ENCODE data around the gene STARD7. TPM values are rescaled to one million over a fixed set of nuclear protein-coding genes. Genes with fewer than 3 reads are reported as not detected.

Gene STARD7
- polyA plus RNA-seq, 1 donor (not counting 4 experiments of a cell fraction or from before 2014, with no cell fraction given) = 73.4 TPM

DNA sequence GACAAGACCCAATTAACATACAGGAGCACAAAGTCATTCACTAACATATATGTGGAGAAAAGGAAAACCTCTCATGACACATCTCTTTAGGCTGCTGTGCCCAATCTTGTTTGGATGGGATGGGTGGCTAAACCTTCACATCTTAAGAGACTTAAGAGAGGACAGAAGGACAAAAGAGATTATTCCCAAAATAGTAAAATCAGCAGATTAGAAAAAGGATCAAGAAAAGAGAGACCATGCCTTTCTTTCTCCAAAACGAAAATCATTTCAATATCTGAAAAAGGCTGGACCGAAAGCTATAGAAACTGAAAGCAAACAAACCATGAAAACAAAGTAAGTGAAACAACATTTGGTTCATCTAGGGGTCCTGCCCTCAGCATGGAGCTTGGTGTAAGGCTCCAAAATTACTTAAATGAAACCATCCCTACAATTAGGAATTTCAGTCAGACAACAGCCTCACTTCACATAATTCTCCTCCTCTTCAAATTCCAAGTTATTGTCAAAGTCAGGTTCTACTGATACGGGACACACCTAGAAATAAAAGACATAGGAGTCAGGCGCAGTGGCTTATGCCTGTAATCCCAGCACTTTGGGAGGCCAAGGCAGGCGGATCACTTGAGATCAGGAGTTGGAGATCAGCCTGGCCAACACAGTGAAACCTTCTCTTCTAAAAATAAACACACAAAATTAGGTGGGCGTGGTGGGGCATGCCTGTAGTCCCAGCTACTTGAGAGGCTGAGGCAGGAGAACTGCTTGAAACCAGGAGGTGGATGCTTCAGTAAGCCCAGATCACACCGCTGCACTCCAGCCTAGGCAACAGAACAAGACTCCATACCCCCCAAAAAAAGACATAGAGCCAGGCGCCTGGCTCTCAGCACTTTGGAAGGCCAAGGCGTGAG, 5.2 kb downstream of the STARD7 start:
- Histone ChIP-seq H3K9me1 (ENCODE audit: control insufficient read depth, extremely low read depth, insufficient read depth, low read length) (peaks cover 2% of the 10 kb centered on the region), H3K9ac (ENCODE audit: control insufficient read depth, extremely low read depth, insufficient read depth, low read length) (no peak overlapping the region), H3K4me2 (ENCODE audit: control insufficient read depth, extremely low read depth, insufficient read depth, low read depth, low read length) (peak overlapping the region; percentile 85), H4K20me1 (ENCODE audit: control insufficient read depth, extremely low read depth, insufficient read depth, low read length) (peaks cover 5% of the 10 kb centered on the region), H2AFZ (ENCODE audit: control insufficient read depth, low read length) (no peak overlapping the region), H3K36me3 (ENCODE audit: control insufficient read depth in 2 of 2, extremely low read depth in 1 of 2, insufficient read depth in 2 of 2, low read length in 2 of 2) (no peaks in the 10 kb centered on the region), H3K79me2 (ENCODE audit: control insufficient read depth, insufficient read depth, low read length) (peaks cover 96% of the 10 kb centered on the region), H3K4me3 (ENCODE audit: control insufficient read depth in 2 of 3, extremely low read depth in 1 of 3, insufficient read depth in 2 of 3, low read depth in 1 of 3, low read length in 3 of 3) (peak overlapping the region in 2 of 3 experiments; percentile 8 to 37), H3K27ac (ENCODE audit: control insufficient read depth, insufficient read depth, low read length) (peak overlapping the region; percentile 43), H3K4me1 (ENCODE audit: control insufficient read depth, extremely low read depth, insufficient read depth, low read length) (peaks cover 56% of the 10 kb centered on the region), H3K27me3 (ENCODE audit: control insufficient read depth, extremely low read depth, insufficient read depth, low read length) (no peaks in the 10 kb centered on the region), H3K9me3 (ENCODE audit: control insufficient read depth, low read depth, low read length) (no peaks in the 10 kb centered on the region)
- no peak for FAIRE-seq
- dilution Hi-C loops (cut with MboI; ENCODE audit: extremely low pct_ligation_motif_present, low sequenced_read_pairs) = no loop called here
- DNase-seq (ENCODE audit: low read depth, low spot score) = no peak
- TF ChIP-seq EZH2 (IDR thresholded peaks at IDR 0.05; ENCODE audit: low read length) = no peak
- TF ChIP-seq, protein P1, sequence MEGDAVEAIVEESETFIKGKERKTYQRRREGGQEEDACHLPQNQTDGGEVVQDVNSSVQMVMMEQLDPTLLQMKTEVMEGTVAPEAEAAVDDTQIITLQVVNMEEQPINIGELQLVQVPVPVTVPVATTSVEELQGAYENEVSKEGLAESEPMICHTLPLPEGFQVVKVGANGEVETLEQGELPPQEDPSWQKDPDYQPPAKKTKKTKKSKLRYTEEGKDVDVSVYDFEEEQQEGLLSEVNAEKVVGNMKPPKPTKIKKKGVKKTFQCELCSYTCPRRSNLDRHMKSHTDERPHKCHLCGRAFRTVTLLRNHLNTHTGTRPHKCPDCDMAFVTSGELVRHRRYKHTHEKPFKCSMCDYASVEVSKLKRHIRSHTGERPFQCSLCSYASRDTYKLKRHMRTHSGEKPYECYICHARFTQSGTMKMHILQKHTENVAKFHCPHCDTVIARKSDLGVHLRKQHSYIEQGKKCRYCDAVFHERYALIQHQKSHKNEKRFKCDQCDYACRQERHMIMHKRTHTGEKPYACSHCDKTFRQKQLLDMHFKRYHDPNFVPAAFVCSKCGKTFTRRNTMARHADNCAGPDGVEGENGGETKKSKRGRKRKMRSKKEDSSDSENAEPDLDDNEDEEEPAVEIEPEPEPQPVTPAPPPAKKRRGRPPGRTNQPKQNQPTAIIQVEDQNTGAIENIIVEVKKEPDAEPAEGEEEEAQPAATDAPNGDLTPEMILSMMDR (optimal IDR thresholded peaks at IDR 0.05 in 1 of 3, IDR thresholded peaks at IDR 0.05 in 1 of 3, conservative IDR thresholded peaks at IDR 0.05 in 1 of 3; ENCODE audit: extremely low read depth in 1 of 3, insufficient read depth in 2 of 3, low read length in 3 of 3) = no peak

DNA sequence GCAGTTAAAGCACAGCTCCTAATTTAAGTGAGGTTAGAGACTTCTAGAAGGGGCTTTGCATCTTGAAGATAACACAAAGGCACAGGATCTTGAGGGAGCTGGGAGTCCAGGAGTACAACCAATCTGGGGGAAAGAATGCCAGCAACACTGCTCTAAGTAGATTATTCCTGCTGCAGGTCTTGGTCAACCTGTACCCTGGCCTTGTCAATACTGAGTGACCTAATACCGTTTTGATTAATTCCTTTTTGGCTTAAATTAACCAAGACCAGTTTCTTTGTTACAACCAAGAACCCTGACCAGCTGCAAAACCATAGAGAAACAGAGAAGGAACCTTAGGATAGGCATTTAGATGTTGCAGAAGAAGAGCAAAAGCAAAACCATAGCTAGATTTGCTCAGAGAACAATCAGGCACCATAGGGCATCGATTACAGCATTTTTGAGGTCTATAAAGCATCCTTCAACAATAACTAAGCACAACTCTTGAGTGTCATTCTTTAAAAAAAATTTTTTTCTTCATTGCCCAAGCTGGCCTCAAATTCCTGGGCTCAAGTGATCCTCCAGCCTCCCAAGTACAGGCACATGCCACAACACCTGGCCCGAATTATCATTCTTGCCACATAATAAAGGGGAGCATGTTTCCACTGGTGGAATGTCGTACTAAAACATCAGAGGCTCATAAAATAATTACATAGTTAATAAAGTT, 6.3 kb downstream of the STARD7 start:
- Histone ChIP-seq H3K9me1 (ENCODE audit: control insufficient read depth, extremely low read depth, insufficient read depth, low read length) (peaks cover 2% of the 10 kb centered on the region), H3K9me3 (ENCODE audit: control insufficient read depth, low read depth, low read length) (no peaks in the 10 kb centered on the region), H3K9ac (ENCODE audit: control insufficient read depth, extremely low read depth, insufficient read depth, low read length) (no peak overlapping the region), H4K20me1 (ENCODE audit: control insufficient read depth, extremely low read depth, insufficient read depth, low read length) (peaks cover 5% of the 10 kb centered on the region), H3K79me2 (ENCODE audit: control insufficient read depth, insufficient read depth, low read length) (peaks cover 98% of the 10 kb centered on the region), H3K4me3 (ENCODE audit: control insufficient read depth in 2 of 3, extremely low read depth in 1 of 3, insufficient read depth in 2 of 3, low read depth in 1 of 3, low read length in 3 of 3) (no peak overlapping the region), H3K27ac (ENCODE audit: control insufficient read depth, insufficient read depth, low read length) (no peak overlapping the region), H3K4me2 (ENCODE audit: control insufficient read depth, extremely low read depth, insufficient read depth, low read depth, low read length) (peak overlapping the region; percentile 85), H3K27me3 (ENCODE audit: control insufficient read depth, extremely low read depth, insufficient read depth, low read length) (no peaks in the 10 kb centered on the region), H3K4me1 (ENCODE audit: control insufficient read depth, extremely low read depth, insufficient read depth, low read length) (peaks cover 66% of the 10 kb centered on the region), H2AFZ (ENCODE audit: control insufficient read depth, low read length) (no peak overlapping the region), H3K36me3 (ENCODE audit: control insufficient read depth in 2 of 2, extremely low read depth in 1 of 2, insufficient read depth in 2 of 2, low read length in 2 of 2) (no peaks in the 10 kb centered on the region)
- dilution Hi-C loops (cut with MboI; ENCODE audit: extremely low pct_ligation_motif_present, low sequenced_read_pairs) = no loop called here
- TF ChIP-seq, protein P1 (optimal IDR thresholded peaks at IDR 0.05 in 1 of 3, IDR thresholded peaks at IDR 0.05 in 1 of 3, conservative IDR thresholded peaks at IDR 0.05 in 1 of 3; ENCODE audit: extremely low read depth in 1 of 3, insufficient read depth in 2 of 3, low read length in 3 of 3) = no peak
- no peak for TF ChIP-seq EZH2 (IDR thresholded peaks at IDR 0.05; ENCODE audit: low read length)
- FAIRE-seq = no peak
- no peak for DNase-seq (ENCODE audit: low read depth, low spot score)
